Vagina (tissue), 2 donors: ENCODE data around the gene GPR62. TPM values are rescaled to one million over a fixed set of nuclear protein-coding genes. Genes with fewer than 3 reads are reported as not detected.

Experiments used
- DNase-seq, 2 donors: peaks; one replicate each; pipeline ENCODE4 v3.0.0-alpha.2; 2017; ENCODE audit errors: extremely low spot score in 2 of 2
- H3K27ac ChIP-seq: fragments of 200-600 bp; sonication (generic); one replicate; pipeline ENCODE4 v1.5.1; 2019
- H3K27me3 ChIP-seq: fragments of 200-600 bp; sonication (generic); one replicate; pipeline ENCODE4 v1.5.1; 2019
- H3K36me3 ChIP-seq, 2 donors: fragments of 200-600 bp; sonication (generic); one replicate each; pipeline ENCODE4 v1.5.1; 2017 to 2019
- H3K4me1 ChIP-seq: fragments of 200-600 bp; sonication (generic); one replicate; pipeline ENCODE4 v1.5.1; 2019
- H3K4me3 ChIP-seq, 2 donors: fragments of 200-600 bp; sonication (generic); 1 replicate in 1 of 2; 2 replicates in 1 of 2; pipeline ENCODE4 v1.5.1; 2016 to 2019
- H3K9me3 ChIP-seq: fragments of 200-600 bp; sonication (generic); one replicate; pipeline ENCODE4 v1.5.1; 2019
- POLR2A ChIP-seq, 2 donors: fragments of 450-650 bp; IDR thresholded peaks; one replicate each; pipeline ENCODE4 v1.6.1; 2017; ENCODE audit warnings: antibody characterized with exemption in 2 of 2, mild to moderate bottlenecking in 2 of 2, moderate library complexity in 2 of 2
- POLR2AphosphoS5 ChIP-seq, 2 donors: sonication (generic); formaldehyde crosslinking; IDR thresholded peaks; one replicate each; pipeline ENCODE4 v1.9.0; 2017; ENCODE audit warnings: antibody characterized with exemption in 2 of 2, mild to moderate bottlenecking in 2 of 2, low read depth in 1 of 2; ENCODE audit not compliant: insufficient read depth in 1 of 2
- intact Hi-C: fragments of 100-400 bp; cut with DNase I; formaldehyde crosslinking; loops from one replicate; pipeline ENCODE4 v1.15.1; 2023
- total RNA-seq: library from RNA; depleted of rRNA; stranded (reverse); fragments of >200 nt; gene quantifications from one replicate; pipeline ENCODE4 v1.2.3, GENCODE V29; 2016
- TF ChIP-seq, protein P1 (sequence below), 3 experiments: fragments of 450-650 bp in 2 of 3; fragments of 200-600 bp in 1 of 3; sonication (generic) in 1 of 3; IDR thresholded peaks; one replicate each; pipeline ENCODE4 v1.5.1; 2017 to 2019; ENCODE audit warnings: antibody characterized with exemption in 3 of 3, mild to moderate bottlenecking in 2 of 3, moderate library complexity in 2 of 3

Gene GPR62
- total RNA-seq, 1 donor from 2014 or later: not detected

DNA sequence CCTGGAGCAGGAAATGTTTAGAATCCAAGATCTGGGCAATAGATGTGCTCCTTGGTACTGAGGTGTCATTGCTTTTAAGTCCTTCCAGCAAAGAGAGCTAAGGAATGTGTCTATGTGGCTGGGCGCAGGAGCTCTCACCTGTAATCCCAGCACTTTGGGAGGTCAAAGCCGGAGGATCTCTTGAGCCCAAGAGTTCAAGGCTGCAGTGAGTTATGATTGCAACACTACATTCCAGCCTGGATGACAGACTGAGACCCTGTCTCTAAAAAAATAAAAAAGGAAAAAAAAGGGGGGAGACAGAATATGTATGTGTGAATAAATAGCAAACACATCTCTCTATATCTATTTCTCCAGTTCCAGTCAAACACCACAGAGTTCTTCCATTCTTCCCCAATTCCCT, 4.3 kb upstream of the GPR62 start:
- H3K9me3 ChIP-seq: no peaks in the 10 kb centered on the region
- H3K36me3 ChIP-seq: no peaks in the 10 kb centered on the region
- peaks cover 5% of the 10 kb centered on the region for H3K4me1 ChIP-seq
- TF ChIP-seq POLR2A (IDR thresholded peaks at IDR 0.05) (no peak), POLR2AphosphoS5 (IDR thresholded peaks at IDR 0.05; ENCODE audit: insufficient read depth in 1 of 2, low read depth in 1 of 2) (no peak)
- TF ChIP-seq, protein P1, sequence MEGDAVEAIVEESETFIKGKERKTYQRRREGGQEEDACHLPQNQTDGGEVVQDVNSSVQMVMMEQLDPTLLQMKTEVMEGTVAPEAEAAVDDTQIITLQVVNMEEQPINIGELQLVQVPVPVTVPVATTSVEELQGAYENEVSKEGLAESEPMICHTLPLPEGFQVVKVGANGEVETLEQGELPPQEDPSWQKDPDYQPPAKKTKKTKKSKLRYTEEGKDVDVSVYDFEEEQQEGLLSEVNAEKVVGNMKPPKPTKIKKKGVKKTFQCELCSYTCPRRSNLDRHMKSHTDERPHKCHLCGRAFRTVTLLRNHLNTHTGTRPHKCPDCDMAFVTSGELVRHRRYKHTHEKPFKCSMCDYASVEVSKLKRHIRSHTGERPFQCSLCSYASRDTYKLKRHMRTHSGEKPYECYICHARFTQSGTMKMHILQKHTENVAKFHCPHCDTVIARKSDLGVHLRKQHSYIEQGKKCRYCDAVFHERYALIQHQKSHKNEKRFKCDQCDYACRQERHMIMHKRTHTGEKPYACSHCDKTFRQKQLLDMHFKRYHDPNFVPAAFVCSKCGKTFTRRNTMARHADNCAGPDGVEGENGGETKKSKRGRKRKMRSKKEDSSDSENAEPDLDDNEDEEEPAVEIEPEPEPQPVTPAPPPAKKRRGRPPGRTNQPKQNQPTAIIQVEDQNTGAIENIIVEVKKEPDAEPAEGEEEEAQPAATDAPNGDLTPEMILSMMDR (IDR thresholded peaks at IDR 0.05): no peak
- H3K27me3 ChIP-seq: no peaks in the 10 kb centered on the region
- DNase-seq: no peak
- H3K4me3 ChIP-seq: no peak overlapping the region
- intact Hi-C loops: no loop called here
- no peak overlapping the region for H3K27ac ChIP-seq

DNA sequence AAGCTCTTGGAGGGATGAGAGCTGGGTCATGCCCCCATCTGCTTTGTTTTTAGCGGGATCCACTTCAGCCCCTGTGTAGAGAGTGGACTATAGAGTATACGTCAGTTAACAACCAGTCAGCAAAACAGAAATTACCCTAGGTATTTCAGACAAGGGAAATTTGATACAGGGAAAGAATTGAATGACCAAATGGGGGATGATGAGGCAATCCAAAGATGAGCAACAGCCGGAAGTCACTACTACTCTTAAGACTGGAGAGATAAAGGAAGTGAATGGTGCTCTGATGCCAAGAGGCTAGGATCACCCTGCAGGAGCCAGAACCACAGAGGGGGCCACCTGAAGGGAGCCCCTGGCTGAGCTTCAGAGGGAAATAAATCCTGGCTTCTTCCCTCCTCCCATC, 1.7 kb upstream of the GPR62 start:
- H3K27ac ChIP-seq: no peak overlapping the region
- peaks cover 15% of the 10 kb centered on the region for H3K4me1 ChIP-seq
- intact Hi-C loops: no loop called here
- TF ChIP-seq POLR2AphosphoS5 (IDR thresholded peaks at IDR 0.05; ENCODE audit: insufficient read depth in 1 of 2, low read depth in 1 of 2): no peak
- no peak for TF ChIP-seq POLR2A (IDR thresholded peaks at IDR 0.05)
- TF ChIP-seq, protein P1 (IDR thresholded peaks at IDR 0.05): no peak
- peaks cover 0 to 7% of the 10 kb centered on the region in 2 donors for H3K36me3 ChIP-seq
- H3K4me3 ChIP-seq: no peak overlapping the region
- H3K9me3 ChIP-seq: no peaks in the 10 kb centered on the region
- H3K27me3 ChIP-seq: no peaks in the 10 kb centered on the region
- no peak for DNase-seq

DNA sequence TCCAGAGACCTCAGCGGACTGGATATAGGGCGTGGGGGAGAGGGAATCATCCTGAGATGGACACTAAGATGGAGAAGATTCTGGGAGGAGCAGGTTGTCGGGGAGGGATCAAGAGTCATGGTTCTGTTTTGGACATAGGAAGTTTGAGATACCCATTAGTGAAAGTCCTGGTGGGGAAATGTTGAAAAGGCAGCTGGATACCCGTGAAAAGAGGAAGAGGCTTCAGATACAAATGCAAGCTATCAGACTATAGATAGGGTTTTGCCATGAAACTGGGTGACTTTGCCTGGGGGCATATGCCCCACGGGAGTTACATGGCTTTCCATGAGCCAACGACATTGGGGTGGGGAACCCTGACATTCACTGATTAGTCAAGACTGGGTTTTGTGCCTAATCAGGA, 1.1 kb upstream of the GPR62 start:
- no peaks in the 10 kb centered on the region for H3K27me3 ChIP-seq
- no peak for TF ChIP-seq POLR2A (IDR thresholded peaks at IDR 0.05)
- TF ChIP-seq POLR2AphosphoS5 (IDR thresholded peaks at IDR 0.05; ENCODE audit: insufficient read depth in 1 of 2, low read depth in 1 of 2): no peak
- TF ChIP-seq, protein P1 (IDR thresholded peaks at IDR 0.05): no peak
- intact Hi-C loops: no loop called here
- peaks cover 0 to 7% of the 10 kb centered on the region in 2 donors for H3K36me3 ChIP-seq
- no peak for DNase-seq
- H3K27ac ChIP-seq: no peak overlapping the region
- no peak overlapping the region for H3K4me3 ChIP-seq
- H3K9me3 ChIP-seq: no peaks in the 10 kb centered on the region
- peaks cover 15% of the 10 kb centered on the region for H3K4me1 ChIP-seq

DNA sequence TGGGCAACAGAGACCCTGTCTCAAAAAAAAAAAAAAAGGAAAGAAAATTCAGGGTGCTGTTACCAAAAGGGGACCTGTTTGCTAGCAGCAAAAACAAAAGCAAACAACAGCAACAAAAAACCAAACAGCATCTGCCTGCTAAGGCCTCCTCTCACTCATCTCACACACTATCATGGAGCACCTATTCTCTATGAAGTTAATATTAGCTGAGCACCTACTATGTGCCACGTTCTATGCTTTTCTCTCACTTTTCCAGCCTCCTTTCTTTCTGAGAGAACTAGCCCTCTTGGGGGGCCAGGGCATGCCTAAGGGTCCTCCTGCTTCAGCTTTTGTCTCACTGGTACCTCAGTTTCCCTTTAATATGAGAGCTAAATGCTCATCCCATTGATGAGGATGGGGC, 468 bp upstream of the GPR62 start:
- H3K36me3 ChIP-seq: peaks cover 0 to 7% of the 10 kb centered on the region in 2 donors
- H3K9me3 ChIP-seq: no peaks in the 10 kb centered on the region
- H3K4me1 ChIP-seq: peaks cover 15% of the 10 kb centered on the region
- DNase-seq: no peak
- no peak overlapping the region for H3K27ac ChIP-seq
- H3K4me3 ChIP-seq: no peak overlapping the region
- no peaks in the 10 kb centered on the region for H3K27me3 ChIP-seq
- intact Hi-C loops: no loop called here
- TF ChIP-seq POLR2AphosphoS5 (IDR thresholded peaks at IDR 0.05; ENCODE audit: insufficient read depth in 1 of 2, low read depth in 1 of 2): no peak
- TF ChIP-seq, protein P1 (IDR thresholded peaks at IDR 0.05): no peak
- no peak for TF ChIP-seq POLR2A (IDR thresholded peaks at IDR 0.05)

DNA sequence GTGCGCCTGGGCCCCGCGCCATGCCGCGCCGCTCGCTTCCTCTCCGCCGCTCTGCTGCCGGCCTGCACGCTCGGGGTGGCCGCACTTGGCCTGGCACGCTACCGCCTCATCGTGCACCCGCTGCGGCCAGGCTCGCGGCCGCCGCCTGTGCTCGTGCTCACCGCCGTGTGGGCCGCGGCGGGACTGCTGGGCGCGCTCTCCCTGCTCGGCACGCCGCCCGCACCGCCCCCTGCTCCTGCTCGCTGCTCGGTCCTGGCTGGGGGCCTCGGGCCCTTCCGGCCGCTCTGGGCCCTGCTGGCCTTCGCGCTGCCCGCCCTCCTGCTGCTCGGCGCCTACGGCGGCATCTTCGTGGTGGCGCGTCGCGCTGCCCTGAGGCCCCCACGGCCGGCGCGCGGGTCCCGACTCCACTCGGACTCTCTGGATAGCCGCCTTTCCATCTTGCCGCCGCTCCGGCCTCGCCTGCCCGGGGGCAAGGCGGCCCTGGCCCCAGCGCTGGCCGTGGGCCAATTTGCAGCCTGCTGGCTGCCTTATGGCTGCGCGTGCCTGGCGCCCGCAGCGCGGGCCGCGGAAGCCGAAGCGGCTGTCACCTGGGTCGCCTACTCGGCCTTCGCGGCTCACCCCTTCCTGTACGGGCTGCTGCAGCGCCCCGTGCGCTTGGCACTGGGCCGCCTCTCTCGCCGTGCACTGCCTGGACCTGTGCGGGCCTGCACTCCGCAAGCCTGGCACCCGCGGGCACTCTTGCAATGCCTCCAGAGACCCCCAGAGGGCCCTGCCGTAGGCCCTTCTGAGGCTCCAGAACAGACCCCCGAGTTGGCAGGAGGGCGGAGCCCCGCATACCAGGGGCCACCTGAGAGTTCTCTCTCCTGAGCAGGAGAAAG, 951 bp downstream of the GPR62 start:
- intact Hi-C loops: no loop called here
- no peaks in the 10 kb centered on the region for H3K27me3 ChIP-seq
- H3K27ac ChIP-seq: peak overlapping the region; percentile 30
- H3K9me3 ChIP-seq: no peaks in the 10 kb centered on the region
- peaks cover 0 to 7% of the 10 kb centered on the region in 2 donors for H3K36me3 ChIP-seq
- TF ChIP-seq POLR2AphosphoS5 (IDR thresholded peaks at IDR 0.05; ENCODE audit: insufficient read depth in 1 of 2, low read depth in 1 of 2): peak in 1 of 2 donors; percentile 45
- no peak for TF ChIP-seq POLR2A (IDR thresholded peaks at IDR 0.05)
- DNase-seq: no peak
- peak overlapping the region; percentile 39 to 66 for H3K4me3 ChIP-seq
- peaks cover 15% of the 10 kb centered on the region for H3K4me1 ChIP-seq
